Measurements from ENCODE around the gene CC2D1A. TPM values are rescaled to one million over a fixed set of nuclear protein-coding genes. Genes with fewer than 3 reads are reported as not detected.

Gene CC2D1A
- total RNA-seq, 1 donor from 2014 or later = 128 TPM

GRCh38 chr19:13956365-13956744 is 50.4 kb downstream of the CC2D1A start:
- DNase-seq (ENCODE audit: low spot score in 2 of 2) = no peak
- Histone ChIP-seq H3K9me3 (no peaks in the 10 kb centered on the region), H3K4me3 (no peak overlapping the region), H3K4me1 (peaks cover 6 to 12% of the 10 kb centered on the region in 2 donors), H3K27me3 (no peaks in the 10 kb centered on the region), H3K27ac (no peak overlapping the region), H3K36me3 (peaks cover 50 to 62% of the 10 kb centered on the region in 2 donors)
- TF ChIP-seq CTCF (IDR thresholded peaks at IDR 0.05) = no peak
- intact Hi-C loops (cut with DNase I) = no loop called here

GRCh38 chr19:13957051-13957450 is 51.0 kb downstream of the CC2D1A start:
- H3K4me1 ChIP-seq = peaks cover 6 to 12% of the 10 kb centered on the region in 2 donors
- no peak for DNase-seq (ENCODE audit: low spot score in 2 of 2)
- H3K27me3 ChIP-seq = no peaks in the 10 kb centered on the region
- H3K9me3 ChIP-seq = no peaks in the 10 kb centered on the region
- intact Hi-C loops (cut with DNase I) = no loop called here
- H3K4me3 ChIP-seq = no peak overlapping the region
- no peak overlapping the region for H3K27ac ChIP-seq
- no peak for TF ChIP-seq CTCF (IDR thresholded peaks at IDR 0.05)
- H3K36me3 ChIP-seq = peaks cover 56 to 63% of the 10 kb centered on the region in 2 donors

- no peak for TF ChIP-seq CTCF (IDR thresholded peaks at IDR 0.05)
- Histone ChIP-seq H3K4me3 (no peak overlapping the region), H3K4me1 (peaks cover 5 to 11% of the 10 kb centered on the region in 2 donors), H3K27me3 (no peaks in the 10 kb centered on the region), H3K36me3 (peaks cover 64 to 68% of the 10 kb centered on the region in 2 donors), H3K27ac (no peak overlapping the region), H3K9me3 (no peaks in the 10 kb centered on the region)
- no peak for DNase-seq (ENCODE audit: low spot score in 2 of 2)
- intact Hi-C loops (cut with DNase I) = no loop called here
These were observed 52.0 kb downstream of the CC2D1A start for GRCh38 chr19:13958043-13958442.

- H3K27ac ChIP-seq = no peak overlapping the region
- no peak overlapping the region for H3K4me3 ChIP-seq
- H3K9me3 ChIP-seq = no peaks in the 10 kb centered on the region
- no peaks in the 10 kb centered on the region for H3K4me1 ChIP-seq
- H3K27me3 ChIP-seq = no peaks in the 10 kb centered on the region
- DNase-seq (ENCODE audit: low spot score in 2 of 2) = no peak
- no peak for TF ChIP-seq CTCF (IDR thresholded peaks at IDR 0.05)
- peaks cover 70 to 71% of the 10 kb centered on the region in 2 donors for H3K36me3 ChIP-seq
- intact Hi-C loops (cut with DNase I) = no loop called here
These were observed 53.4 kb downstream of the CC2D1A start for GRCh38 chr19:13959141-13959961.

- Histone ChIP-seq H3K27me3 (no peaks in the 10 kb centered on the region), H3K9me3 (no peaks in the 10 kb centered on the region), H3K4me1 (no peaks in the 10 kb centered on the region), H3K36me3 (peaks cover 69 to 74% of the 10 kb centered on the region in 2 donors), H3K4me3 (no peak overlapping the region), H3K27ac (no peak overlapping the region)
- no peak for DNase-seq (ENCODE audit: low spot score in 2 of 2)
- intact Hi-C loops (cut with DNase I) = no loop called here
- TF ChIP-seq CTCF (IDR thresholded peaks at IDR 0.05) = no peak
These were observed 54.2 kb downstream of the CC2D1A start for GRCh38 chr19:13959962-13960862.
